HG03060 (cell line): Measurements from ENCODE around the gene MMP11.

Experiments used
- ATAC-seq: cut with Tn5 transposase; IDR thresholded peaks from one replicate; pipeline ENCODE4 v1.9.1; 2021; ENCODE audit warnings: low read depth, moderate number of reproducible peaks; ENCODE audit not compliant: unreplicated experiment

Gene MMP11

DNA sequence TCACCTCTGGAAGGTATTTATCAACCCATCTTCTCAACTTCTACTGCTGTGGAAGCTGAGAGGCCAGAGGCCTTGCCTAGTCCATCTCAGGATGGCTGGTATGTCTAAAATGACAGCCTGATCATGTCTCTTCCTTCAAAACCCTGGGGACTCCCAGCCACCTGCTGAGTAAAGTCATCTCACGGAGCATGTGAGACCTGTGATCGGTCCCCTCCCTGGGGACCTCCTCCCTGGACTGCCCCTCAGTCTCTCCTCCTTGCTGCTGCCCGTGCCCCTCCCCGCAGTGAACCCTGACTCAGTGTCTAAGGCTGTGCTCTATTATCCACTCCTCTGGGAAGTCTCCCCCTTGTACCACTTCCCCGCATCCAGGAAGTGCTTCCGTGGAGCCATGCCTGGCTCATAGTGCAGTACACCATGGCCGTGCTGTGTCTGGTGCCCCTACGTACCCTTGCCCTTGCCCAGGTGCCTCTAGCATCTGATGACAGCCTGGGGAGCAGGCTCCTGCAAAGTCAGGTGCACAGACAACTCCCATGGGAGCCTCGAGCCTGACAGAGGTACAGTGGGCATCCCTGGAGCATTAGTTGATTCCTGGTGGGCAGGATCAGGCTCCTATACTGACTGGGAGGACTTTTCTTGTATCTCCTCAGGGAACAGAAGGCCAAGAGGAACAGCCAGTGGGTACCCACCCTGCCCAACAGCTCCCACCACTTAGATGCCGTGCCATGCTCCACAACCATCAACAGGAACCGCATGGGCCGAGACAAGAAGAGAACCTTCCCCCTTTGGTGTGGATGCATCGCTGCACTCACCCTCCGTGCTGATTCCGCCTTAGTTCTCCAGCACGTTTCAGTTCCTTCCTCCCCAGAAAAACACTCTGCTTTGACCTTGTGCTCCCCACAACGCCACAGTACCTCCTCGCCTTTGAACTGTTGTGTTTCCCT lies 27.9 kb downstream of the MMP11 start:
- peak; percentile 68 for ATAC-seq

GRCh38 chr22:23801238-23801821 lies 28.7 kb downstream of the MMP11 start:
- no peak for ATAC-seq

DNA sequence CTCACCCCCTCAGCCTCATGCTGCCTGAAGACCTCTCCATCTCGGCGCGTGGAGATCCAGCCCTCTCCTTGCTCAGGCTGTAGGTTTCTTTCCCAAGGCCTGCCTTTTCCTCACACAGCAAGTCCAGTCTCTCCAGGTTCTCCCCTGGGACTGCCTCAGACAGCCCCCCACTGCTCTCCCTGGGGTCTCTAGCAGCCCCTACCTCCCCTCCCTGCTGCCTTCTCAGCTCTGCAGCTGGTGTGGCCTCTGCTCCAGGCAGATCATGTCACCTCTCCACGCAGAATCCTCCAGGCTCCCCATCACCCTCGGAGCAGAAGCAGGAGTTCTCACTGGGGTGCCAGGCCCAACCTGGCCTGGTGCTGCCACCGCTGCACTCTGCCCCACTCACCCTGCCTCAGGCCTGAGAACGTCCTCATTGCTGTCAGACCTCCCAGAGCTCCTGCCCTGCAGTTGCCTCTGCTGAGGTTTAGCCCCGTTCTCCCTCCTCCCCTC lies 29.3 kb downstream of the MMP11 start:
- ATAC-seq, result no peak

- ATAC-seq, result no peak
Observed at GRCh38 chr22:23803001-23803819, 30.6 kb downstream of the MMP11 start.

GRCh38 chr22:23804781-23805291 lies 32.2 kb downstream of the MMP11 start:
- no peak for ATAC-seq

DNA sequence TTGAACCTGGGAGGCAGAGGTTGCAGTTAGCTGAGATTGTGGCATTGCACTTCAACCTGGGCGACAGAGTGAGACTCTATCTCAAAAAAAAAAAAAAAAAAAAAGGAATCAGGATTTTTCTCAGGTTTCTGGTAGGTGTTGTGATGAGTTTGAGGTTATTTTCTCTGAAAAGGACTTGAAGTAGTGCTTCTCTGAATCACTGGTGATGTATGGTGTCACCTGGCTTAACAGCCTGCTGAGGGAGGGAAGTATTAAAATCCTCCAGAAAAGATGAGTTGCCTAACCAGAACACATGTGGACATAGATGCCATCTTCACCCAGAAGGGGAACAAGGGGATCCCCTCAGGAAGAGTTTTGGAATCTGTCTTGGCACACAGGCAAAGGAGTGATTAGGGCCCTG lies 34.2 kb downstream of the MMP11 start:
- no peak for ATAC-seq

DNA sequence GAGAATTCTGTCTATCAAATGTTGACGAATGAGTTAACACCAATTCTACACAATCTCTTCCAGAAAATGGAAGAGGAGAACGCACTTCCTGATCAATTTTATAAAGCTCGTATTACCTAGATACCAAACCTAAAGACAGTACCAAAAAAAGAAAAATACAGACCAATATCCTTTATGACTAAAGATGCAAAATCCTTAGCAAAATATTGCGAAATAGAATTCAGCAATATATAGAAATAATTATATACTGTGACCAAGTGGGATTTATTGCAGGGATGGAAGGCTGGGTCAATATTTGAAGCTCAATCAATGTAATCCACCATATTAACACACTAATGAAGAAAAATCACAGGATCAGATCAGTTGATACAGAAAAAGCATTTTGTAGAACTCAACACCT lies 39.7 kb downstream of the MMP11 start:
- ATAC-seq, result no peak

DNA sequence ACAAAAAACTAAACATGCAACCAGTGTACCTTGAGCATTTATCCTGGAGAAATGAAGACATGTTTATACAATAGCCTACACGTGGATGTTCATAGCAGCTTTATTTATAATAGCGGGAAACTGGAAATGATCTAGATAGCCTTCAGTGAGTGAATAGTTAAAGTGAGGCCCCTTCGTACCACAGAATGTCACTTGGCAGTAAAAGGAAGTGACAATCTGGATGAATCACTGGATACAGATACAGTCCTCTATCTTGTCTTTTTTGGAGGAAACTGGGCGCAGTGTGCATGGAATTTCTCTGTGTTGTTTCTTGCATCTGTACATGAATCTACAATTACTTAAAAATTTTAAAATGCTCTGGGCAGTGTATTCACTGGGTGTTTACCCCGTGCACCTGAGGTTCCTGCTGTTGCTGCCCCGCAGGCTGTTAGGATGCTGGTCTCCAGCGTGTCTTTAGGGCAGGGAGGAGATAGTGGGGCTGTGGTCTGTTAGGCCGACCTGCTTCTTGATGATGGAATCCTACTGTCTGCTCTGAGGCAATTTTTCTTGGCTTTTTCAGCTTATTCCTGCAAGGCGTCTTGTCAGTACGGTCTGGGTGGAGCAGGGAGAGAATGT lies 43.0 kb downstream of the MMP11 start:
- ATAC-seq, result no peak

DNA sequence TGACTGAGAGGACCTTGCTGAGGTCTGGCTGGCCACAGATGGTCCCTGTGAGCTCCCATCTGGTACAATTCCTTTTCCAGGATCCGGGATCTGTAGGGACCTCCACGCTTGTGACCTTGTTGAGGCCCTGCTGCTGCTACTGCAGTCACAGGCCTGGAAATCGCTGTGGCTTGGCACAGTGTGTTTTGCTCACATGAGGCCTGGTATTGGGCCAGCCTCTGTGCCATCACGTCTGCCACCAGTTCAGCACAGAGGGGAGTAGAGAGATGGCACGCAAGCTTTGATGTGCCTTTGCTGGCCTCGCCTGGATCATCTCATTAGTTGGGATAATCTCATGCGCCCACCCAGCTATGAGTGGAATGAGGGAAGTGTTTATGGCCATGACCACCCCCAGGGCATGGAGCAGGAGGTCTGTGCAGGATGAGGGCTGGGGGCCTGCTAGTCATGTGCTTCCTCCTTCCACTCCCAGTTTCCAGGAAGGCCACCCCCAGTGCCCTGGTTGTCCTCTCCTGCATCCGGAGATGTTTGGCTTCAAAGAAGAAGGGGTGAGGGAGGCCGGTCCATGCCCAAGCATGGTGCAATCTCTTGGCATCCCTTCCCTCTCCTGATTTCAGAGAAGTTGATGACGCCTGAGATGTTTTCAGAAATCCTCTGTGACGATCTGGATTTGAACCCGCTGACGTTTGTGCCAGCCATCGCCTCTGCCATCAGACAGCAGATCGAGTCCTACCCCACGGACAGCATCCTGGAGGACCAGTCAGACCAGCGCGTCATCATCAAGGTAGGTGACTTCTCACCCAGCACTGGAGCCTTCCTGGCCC lies 43.7 kb downstream of the MMP11 start:
- ATAC-seq, result no peak

- ATAC-seq, result no peak
Observed at GRCh38 chr22:23817146-23817545, 44.5 kb downstream of the MMP11 start.

- no peak for ATAC-seq
Observed at GRCh38 chr22:23818541-23818940, 45.9 kb downstream of the MMP11 start.

GRCh38 chr22:23820748-23821211 lies 48.1 kb downstream of the MMP11 start:
- no peak for ATAC-seq

DNA sequence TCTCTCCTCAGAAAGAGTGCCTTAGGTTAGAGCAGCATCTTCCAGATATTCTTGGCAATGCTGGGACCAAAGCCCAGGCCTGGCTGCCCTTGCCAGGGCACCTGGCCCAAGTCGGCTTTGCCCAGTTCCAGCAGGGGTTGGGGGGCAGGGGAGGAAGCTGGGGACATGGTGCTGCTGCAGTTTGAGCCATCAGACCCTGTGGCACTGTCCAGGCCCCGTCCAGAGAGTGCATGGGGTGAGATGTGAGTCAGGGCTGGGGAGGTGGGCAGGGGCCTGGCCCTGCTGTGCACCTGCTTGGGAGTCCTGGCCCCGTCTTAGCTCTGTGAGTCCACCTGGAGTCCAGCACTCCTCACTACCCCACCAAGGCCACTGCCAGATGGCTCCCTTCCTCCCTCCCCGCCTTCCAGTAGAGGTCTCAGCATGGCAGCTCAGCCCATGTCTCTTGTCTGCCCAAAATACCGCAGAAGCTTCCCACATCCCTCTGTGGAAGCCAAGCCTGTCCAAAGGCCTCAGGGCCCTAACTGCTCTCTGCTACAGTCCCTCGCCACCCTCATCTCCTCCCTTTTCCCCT lies 49.5 kb downstream of the MMP11 start:
- no peak for ATAC-seq

GRCh38 chr22:23823331-23823791 lies 50.7 kb downstream of the MMP11 start:
- no peak for ATAC-seq

DNA sequence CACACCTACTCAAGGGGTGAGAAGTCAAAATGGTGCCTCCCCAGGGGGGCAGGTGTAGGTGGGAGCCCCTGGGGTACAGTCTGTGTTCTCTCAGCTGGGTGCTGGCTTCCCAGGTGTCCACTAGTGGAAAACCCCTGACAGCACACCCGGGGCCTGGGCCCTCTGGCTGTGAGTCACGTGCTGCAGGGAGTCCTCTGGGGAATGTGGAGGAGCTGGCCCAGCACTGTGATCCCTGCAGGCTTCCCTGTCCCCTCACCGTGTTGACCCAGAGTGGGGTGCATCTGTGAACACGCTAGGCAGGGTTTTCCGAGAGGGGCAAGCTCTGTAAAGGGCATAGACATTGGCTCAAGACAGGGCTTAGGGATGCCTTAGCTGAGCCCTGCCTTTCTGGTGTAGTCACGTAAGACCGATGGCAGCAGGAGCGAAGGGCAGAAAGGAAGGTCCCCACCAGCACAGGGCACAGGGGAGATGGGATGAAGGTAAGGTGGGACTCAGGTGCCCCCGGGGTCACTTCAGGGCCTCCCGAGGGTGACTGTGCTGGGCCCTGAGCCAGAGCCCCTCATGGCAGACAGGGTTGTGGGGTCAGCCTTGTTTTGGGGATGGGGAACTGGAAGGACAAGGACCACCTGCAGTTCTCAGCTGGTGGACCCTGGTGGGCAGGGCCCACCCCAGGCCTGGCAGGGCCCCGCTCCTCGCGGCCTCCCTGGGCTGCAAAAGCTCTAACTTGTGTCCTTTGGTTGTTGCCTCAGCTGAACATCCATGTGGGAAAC lies 52.0 kb downstream of the MMP11 start:
- no peak for ATAC-seq

- no peak for ATAC-seq
Observed at GRCh38 chr22:23825246-23825905, 52.7 kb downstream of the MMP11 start.

DNA sequence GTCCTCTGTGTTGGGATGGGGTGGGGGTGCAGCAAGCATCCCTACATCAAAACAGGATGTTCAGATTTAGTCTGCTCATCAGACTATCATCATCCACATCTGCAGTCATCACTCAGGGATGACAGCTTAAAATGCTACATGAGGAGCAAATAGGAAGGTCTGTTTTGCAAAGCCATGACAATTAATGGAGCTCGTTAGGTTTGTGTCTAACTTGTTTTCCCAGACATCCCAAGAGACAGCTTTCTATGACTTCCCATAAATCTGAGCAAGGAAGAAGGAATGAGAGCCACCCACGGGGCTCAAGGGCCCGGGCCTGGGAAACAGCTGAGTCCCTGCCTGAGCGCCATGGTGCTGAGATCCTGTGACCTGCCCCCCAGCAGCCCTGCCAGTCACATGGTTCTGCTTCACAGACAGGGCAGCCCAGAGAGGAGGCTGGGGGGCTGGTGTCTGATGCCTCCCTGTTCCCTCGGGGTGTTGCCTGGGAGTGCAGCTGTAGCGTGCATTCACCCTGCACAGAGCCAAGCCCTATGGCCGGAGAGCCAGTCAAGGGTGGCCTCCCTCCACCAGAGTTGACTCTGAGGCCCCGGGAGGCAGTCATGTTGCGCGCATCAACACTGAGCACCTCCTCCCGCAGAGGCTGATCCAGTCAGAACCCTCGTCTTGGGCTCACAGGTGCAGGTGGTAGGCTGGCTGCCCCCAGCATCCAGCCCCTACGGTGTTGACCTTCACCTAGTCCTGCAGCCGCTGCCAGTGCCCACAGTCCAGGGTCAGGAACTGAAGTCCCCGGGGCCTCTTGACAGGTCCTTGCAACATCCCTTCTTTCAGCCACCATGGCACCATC lies 54.1 kb downstream of the MMP11 start:
- no peak for ATAC-seq
